ENCODE results near the gene C10orf88. TPM values are rescaled to one million over a fixed set of nuclear protein-coding genes. Genes with fewer than 3 reads are reported as not detected.

The C10orf88 gene
- total and polyA plus RNA-seq, 2 of the 13 experiments (the other 11 are each of a cell fraction or from before 2014, with no cell fraction given), result 4.6 to 11.8 TPM

GRCh38 chr10:122980209-122981065, 26.4 kb upstream of the C10orf88 start, which contains the start of gene PSTK (continued):
- TF ChIP-seq ZNF318 (CRISPR knock-in tag; IDR thresholded peaks at IDR 0.05) (peak; percentile 75; the same call in 1 of the 2 replicates), ZNF709 (CRISPR knock-in tag; IDR thresholded peaks at IDR 0.05) (0 out of 2 replicates have a peak, but pooled peaks have one; percentile 86), GPBP1L1 (CRISPR knock-in tag; IDR thresholded peaks at IDR 0.05) (no peak), ZNF263 (CRISPR knock-in tag; IDR thresholded peaks at IDR 0.05) (peak; percentile 72; the same call in 1 of the 2 replicates), ASH2L (IDR thresholded peaks at IDR 0.05; ENCODE audit: insufficient read length, low read depth, low read length) (peak; percentile 96), ZNF17 (CRISPR knock-in tag; IDR thresholded peaks at IDR 0.05) (no peak)
- TF ChIP-seq, protein P1, sequence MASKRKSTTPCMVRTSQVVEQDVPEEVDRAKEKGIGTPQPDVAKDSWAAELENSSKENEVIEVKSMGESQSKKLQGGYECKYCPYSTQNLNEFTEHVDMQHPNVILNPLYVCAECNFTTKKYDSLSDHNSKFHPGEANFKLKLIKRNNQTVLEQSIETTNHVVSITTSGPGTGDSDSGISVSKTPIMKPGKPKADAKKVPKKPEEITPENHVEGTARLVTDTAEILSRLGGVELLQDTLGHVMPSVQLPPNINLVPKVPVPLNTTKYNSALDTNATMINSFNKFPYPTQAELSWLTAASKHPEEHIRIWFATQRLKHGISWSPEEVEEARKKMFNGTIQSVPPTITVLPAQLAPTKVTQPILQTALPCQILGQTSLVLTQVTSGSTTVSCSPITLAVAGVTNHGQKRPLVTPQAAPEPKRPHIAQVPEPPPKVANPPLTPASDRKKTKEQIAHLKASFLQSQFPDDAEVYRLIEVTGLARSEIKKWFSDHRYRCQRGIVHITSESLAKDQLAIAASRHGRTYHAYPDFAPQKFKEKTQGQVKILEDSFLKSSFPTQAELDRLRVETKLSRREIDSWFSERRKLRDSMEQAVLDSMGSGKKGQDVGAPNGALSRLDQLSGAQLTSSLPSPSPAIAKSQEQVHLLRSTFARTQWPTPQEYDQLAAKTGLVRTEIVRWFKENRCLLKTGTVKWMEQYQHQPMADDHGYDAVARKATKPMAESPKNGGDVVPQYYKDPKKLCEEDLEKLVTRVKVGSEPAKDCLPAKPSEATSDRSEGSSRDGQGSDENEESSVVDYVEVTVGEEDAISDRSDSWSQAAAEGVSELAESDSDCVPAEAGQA (IDR thresholded peaks at IDR 0.05; ENCODE audit: low read depth), result peak; percentile 96
- TF ChIP-seq, protein P1 (CRISPR knock-in tag; IDR thresholded peaks at IDR 0.05; ENCODE audit: borderline replicate concordance), result no peak

Data from HepG2 (cell line).